ENCODE measurements around the gene SNX10. TPM values are rescaled to one million over a fixed set of nuclear protein-coding genes. Genes with fewer than 3 reads are reported as not detected.

The SNX10 gene
- total and polyA plus RNA-seq, 2 of the 8 experiments (the other 6 are each of a cell fraction or from before 2014, with no cell fraction given) = 4.4 to 9.6 TPM

DNA sequence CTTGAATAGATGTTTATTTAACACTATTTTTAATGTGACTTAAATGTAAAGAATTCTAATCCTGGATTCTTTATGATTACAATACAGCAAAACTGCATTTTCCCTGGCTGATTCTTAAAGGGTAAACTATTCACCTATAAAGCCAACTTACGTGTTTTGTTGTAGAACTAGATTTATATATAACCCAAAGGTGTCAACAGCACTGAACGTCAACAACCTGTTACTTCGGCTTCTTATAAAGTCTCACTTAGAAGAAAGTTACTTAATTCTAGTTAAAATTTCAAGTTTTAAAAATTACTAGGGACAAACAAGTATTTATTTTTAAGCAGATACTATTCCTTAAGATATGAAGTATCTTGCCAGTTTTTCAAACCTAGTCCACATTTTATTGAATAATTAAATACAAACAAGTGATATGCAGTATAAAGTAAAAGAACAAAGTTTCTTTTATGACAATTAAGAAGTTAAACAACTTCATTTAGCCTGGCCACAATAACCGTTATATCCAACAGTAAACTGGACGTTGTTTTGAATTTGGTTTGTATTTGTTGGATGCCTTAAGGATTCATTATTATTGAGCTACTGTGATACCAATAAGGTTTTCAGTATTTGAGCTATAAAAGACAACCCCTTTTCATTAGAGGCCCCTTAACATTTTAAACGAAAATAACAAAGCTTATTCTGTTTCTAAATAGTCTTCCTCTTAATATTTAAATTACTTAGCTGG is 83.1 kb downstream of the SNX10 start (continued):
- TF ChIP-seq, protein P1, sequence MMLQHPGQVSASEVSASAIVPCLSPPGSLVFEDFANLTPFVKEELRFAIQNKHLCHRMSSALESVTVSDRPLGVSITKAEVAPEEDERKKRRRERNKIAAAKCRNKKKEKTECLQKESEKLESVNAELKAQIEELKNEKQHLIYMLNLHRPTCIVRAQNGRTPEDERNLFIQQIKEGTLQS (IDR thresholded peaks at IDR 0.05; ENCODE audit: insufficient read depth, low read depth, low read length) = no peak
- TF ChIP-seq RBBP5 (IDR thresholded peaks at IDR 0.05; ENCODE audit: borderline replicate concordance, low read depth, low read length) = no peak

Data from H1 (cell line).